ENCODE data around the gene LRIG1.

- no peak for TF ChIP-seq ZNF274 (IDR thresholded peaks at IDR 0.05; ENCODE audit: borderline replicate concordance, extremely low read depth, low read length)
- no peak for TF ChIP-seq POLR2A (IDR thresholded peaks at IDR 0.05; ENCODE audit: control extremely low read depth in 1 of 2, low read depth in 2 of 2, low read length in 2 of 2)
- no peak for TF ChIP-seq CHD1 (IDR thresholded peaks at IDR 0.05; ENCODE audit: low read depth, low read length)
- TF ChIP-seq SUZ12 (IDR thresholded peaks at IDR 0.05; ENCODE audit: low read length) = no peak
- TF ChIP-seq SIX5 (IDR thresholded peaks at IDR 0.05; ENCODE audit: low read depth, low read length) = no peak
- TF ChIP-seq EZH2 (IDR thresholded peaks at IDR 0.05; ENCODE audit: low read depth, low read length, severe bottlenecking) = no peak
- TF ChIP-seq CBX8 (IDR thresholded peaks at IDR 0.05; ENCODE audit: borderline replicate concordance, low read depth, low read length) = no peak
- TF ChIP-seq TAF1 (IDR thresholded peaks at IDR 0.05; ENCODE audit: low read depth, low read length) = no peak
- TF ChIP-seq CTCF (IDR thresholded peaks at IDR 0.05; ENCODE audit: control extremely low read depth in 1 of 3, insufficient read depth in 1 of 3, low read depth in 1 of 3, low read length in 3 of 3) = no peak
- TF ChIP-seq CEBPB (IDR thresholded peaks at IDR 0.05; ENCODE audit: low read depth, low read length) = no peak
- no peak for TF ChIP-seq SAP30 (IDR thresholded peaks at IDR 0.05; ENCODE audit: insufficient read depth, insufficient replicate concordance, low read length)
- TF ChIP-seq USF2 (IDR thresholded peaks at IDR 0.05; ENCODE audit: low read length) = no peak
- no peak for TF ChIP-seq CHD2 (IDR thresholded peaks at IDR 0.05; ENCODE audit: low read length)
Measured at GRCh38 chr3:66520724-66521123, 19.9 kb upstream of the LRIG1 start.
